KOPT-K1 (cell line): ENCODE data around the gene SLIT2.

Source experiments
- H3K27ac ChIP-seq: fragments of 200-600 bp; sonication (generic); 2 replicates; pipeline ENCODE4 v1.5.1; 2016; ENCODE audit warnings: antibody characterized with exemption, mild to moderate bottlenecking, low read depth, low read length; ENCODE audit not compliant: poor library complexity, severe bottlenecking
- H3K36me3 ChIP-seq: fragments of 200-600 bp; sonication (generic); 2 replicates; pipeline ENCODE4 v1.5.1; 2017; ENCODE audit warnings: antibody characterized with exemption, mild to moderate bottlenecking, low read length, moderate library complexity; ENCODE audit not compliant: insufficient read depth
- H3K9me3 ChIP-seq: fragments of 200-600 bp; sonication (generic); 2 replicates; pipeline ENCODE4 v1.5.1; 2017; ENCODE audit warnings: antibody characterized with exemption, low read length, mild to moderate bottlenecking; ENCODE audit not compliant: insufficient read depth, poor library complexity, severe bottlenecking

The SLIT2 gene

DNA sequence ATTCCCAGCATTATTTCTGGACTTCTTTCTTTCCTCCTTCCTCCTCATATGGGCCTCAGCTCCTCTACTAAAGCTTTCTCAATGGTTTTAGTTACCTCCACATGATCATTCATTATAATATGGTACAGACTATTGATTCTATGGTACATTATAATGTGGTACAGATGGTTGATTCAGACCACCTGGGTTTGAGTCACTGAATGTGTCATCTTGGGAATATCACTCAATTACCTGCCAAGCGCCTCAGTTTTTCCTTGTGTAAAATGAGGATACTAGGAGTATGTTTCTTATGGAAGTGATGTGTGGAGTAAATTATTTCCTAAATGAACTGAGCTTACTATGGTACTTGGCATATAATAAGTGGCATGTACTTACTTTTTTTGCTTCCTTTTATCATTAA, 27.7 kb downstream of the SLIT2 start:
- Histone ChIP-seq H3K36me3 (no peaks in the 10 kb centered on the region), H3K27ac (no peak overlapping the region), H3K9me3 (no peaks in the 10 kb centered on the region)

DNA sequence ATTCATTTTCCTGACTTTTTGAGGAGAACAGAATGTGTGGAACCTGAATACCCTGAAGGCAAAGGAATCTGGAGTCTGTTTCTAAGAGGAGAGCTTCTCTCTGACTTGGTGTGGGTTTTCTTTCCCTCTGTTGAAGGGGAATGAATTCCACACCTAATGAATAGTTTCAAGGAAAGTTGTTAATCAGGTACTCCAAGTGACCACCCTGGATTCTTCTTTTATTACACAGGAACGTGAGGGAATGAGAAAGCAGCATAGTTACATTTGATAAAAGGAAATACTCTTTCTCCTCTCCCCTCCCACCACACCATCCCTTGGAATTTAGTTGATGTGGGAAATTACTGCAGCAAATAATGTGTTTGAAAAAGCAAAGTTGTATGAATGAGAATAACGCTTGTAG, 29.7 kb downstream of the SLIT2 start:
- Histone ChIP-seq H3K36me3 (no peaks in the 10 kb centered on the region), H3K9me3 (no peaks in the 10 kb centered on the region), H3K27ac (no peak overlapping the region)

DNA sequence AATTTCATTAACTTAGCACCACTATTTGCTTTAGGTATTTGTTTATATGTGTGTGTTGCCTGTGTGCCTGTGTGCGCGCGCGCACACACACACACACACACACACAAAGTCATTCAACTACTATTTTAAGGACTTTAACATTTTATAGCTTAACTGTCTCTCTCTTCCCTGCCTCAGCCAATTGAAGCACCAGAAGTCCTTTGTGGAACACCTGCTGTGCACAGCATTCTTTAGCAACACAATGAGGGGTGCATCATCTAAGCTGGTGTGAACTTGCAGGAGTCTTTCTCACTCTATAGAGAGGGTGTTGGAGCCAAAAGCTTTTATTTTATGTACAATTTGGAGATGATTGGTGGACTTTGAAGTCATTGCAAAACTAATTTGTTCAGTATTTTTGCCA, 31.3 kb downstream of the SLIT2 start:
- no peaks in the 10 kb centered on the region for H3K9me3 ChIP-seq
- no peaks in the 10 kb centered on the region for H3K36me3 ChIP-seq
- H3K27ac ChIP-seq = no peak overlapping the region

- H3K9me3 ChIP-seq = no peaks in the 10 kb centered on the region
- no peak overlapping the region for H3K27ac ChIP-seq
- H3K36me3 ChIP-seq = no peaks in the 10 kb centered on the region
These were observed 33.3 kb downstream of the SLIT2 start for GRCh38 chr4:20284990-20285389.

DNA sequence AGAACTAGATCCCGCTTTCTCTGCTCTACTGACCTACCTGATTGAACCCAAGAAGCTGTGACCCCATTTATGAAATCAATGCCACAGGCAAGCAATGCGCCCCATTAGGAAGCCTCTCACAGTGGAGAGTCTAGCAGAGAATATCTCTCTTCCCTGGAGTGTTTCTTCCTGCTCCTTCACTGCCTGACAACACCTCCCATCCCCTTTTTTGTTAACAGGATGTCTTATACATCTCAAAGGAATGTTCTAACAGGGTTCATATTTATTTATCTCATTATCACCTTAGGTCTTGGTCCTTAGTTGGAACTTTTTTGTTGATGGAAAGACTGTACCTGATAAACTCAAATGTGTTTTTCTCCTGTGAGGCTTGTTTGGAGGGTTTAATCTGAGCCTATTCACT, 35.5 kb downstream of the SLIT2 start:
- H3K9me3 ChIP-seq = no peaks in the 10 kb centered on the region

GRCh38 chr4:20288047-20288650, 36.4 kb downstream of the SLIT2 start:
- Histone ChIP-seq H3K27ac (no peak overlapping the region), H3K9me3 (no peaks in the 10 kb centered on the region)

More for the DNA sequence above, 35.5 kb downstream of the SLIT2 start:
- Histone ChIP-seq H3K27ac (no peak overlapping the region), H3K36me3 (no peaks in the 10 kb centered on the region)

DNA sequence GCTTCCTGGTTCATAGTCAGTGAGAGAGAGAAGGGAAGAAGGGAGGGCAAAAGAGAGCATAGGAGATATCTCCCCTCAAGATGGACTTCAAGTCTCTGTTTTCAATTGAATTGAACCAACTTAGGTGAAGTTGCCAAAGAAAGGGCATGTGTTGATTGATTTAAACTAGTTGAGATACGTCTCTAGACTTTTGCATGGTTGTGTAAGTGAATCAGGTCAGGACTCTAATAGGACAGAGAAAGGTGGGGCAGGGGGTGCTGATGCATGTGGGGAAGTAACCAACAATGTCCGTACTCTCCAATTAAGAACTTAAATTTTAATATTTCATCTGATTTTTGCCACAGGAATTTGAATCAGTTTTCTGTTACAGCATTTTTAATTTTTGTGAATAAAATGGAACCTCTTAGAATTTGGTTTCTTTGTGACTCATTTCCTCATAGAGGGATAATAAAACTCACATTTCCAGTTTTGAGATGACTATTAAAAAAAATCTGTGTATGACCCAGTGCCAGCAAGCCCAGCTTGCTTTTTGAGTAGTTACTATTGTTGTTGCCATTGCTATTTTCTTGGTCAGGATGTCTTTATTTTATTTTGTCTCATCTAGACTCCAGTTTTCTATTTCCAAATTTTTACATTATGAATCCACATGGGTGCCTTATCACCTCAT, 37.3 kb downstream of the SLIT2 start:
- Histone ChIP-seq H3K9me3 (no peaks in the 10 kb centered on the region), H3K27ac (no peak overlapping the region), H3K36me3 (no peaks in the 10 kb centered on the region)

More at GRCh38 chr4:20288047-20288650, 36.4 kb downstream of the SLIT2 start:
- H3K36me3 ChIP-seq = no peaks in the 10 kb centered on the region

DNA sequence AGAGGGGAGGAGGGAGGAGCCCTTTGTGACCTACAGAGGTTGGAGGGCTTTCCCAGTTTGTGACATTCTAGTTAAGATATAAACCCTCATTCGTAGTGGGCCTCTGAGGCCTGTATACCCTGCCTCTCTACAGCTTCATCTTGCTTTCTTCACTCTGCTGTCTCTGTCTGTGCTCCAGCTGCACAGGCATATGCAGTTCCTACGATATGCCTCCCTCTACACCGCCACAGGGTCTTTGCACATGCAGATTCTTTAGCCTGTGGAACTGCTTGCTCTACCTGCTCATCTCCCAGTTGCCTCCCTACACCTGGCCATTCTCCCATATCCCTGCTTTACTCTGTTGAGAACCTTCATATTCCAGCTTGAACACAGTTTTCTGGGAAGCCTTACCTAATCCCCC, 38.1 kb downstream of the SLIT2 start:
- Histone ChIP-seq H3K9me3 (no peaks in the 10 kb centered on the region), H3K36me3 (no peaks in the 10 kb centered on the region), H3K27ac (no peak overlapping the region)

- H3K27ac ChIP-seq = no peak overlapping the region
- H3K9me3 ChIP-seq = no peaks in the 10 kb centered on the region
- H3K36me3 ChIP-seq = no peaks in the 10 kb centered on the region
These were observed 41.0 kb downstream of the SLIT2 start for GRCh38 chr4:20292739-20293138.

DNA sequence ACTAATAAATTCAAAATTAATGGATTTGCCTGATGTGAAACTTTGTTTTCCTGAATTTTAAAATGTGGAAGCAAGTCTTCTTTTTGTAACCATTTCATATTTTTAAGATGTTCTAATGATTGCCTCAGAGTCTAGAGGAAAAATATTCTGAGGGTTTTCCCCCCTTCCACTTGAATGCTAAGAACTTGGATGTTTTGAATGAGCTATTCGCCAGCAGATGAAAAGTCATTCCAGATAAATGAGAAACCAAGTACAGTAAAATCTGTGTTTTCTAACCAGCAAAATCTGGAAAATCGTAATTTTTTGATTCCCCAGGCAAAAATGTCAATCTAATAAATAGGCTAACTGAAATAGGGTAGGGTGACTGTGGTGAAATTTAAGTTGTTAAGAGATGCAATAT, 45.6 kb downstream of the SLIT2 start:
- no peak overlapping the region for H3K27ac ChIP-seq
- no peaks in the 10 kb centered on the region for H3K36me3 ChIP-seq
- no peaks in the 10 kb centered on the region for H3K9me3 ChIP-seq

DNA sequence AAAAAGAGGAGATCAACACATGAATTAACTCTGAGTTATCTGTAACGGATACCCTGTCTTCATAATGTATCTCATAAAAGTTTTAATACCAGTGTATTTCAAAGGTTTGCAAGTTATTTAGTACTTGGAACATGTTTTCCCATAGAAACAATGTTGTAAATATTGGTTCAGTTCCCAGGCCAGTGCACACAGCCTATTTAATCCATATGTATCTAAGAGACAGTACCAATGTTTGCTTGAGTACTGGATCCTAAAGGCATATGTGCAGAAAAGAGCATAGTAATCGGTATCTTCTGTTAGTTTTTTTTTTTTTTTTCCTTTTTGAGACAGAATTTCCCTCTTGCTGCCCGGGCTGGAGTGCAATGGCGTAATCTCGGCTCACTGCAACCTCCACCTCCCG, 46.1 kb downstream of the SLIT2 start:
- no peaks in the 10 kb centered on the region for H3K9me3 ChIP-seq
- H3K36me3 ChIP-seq = no peaks in the 10 kb centered on the region
- no peak overlapping the region for H3K27ac ChIP-seq

DNA sequence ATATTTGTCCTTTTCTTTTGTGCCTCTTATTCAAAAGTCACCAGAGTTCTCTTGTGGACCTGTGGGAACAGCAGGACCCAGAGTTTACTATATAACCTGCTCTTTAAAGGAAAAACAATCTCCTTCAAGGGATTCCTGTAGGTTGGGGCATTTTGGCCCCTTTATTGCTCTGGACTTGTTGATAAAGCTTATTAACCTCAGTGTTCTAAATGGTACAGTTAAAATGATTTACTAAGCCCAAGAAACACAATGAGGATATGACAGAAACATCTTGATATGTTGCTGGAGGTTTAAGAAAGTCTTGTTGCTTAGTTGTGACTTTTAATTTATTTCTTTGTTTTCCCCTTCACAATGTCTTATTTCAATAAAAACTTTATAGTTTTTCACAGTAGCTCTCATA, 46.8 kb downstream of the SLIT2 start:
- no peaks in the 10 kb centered on the region for H3K36me3 ChIP-seq
- H3K27ac ChIP-seq = no peak overlapping the region
- H3K9me3 ChIP-seq = no peaks in the 10 kb centered on the region

DNA sequence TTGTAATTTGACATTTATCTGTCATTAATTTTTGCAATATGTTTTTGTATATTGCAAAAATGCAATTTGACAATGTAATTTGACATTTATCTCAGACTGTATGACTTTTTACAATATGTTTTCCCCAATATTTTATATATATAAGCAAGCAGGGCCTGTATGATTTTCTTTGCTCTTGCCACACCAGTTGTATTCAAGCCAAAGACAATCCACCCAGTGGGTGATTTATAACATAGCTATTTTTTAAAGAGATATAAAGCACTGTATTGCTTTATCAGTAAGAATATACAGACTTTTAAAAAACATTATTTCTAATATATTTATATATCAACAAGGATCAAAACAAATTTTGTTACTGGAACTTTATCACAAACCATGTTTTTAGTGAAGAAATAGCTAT, 47.3 kb downstream of the SLIT2 start:
- H3K9me3 ChIP-seq = no peaks in the 10 kb centered on the region
- H3K36me3 ChIP-seq = no peaks in the 10 kb centered on the region
- no peak overlapping the region for H3K27ac ChIP-seq

DNA sequence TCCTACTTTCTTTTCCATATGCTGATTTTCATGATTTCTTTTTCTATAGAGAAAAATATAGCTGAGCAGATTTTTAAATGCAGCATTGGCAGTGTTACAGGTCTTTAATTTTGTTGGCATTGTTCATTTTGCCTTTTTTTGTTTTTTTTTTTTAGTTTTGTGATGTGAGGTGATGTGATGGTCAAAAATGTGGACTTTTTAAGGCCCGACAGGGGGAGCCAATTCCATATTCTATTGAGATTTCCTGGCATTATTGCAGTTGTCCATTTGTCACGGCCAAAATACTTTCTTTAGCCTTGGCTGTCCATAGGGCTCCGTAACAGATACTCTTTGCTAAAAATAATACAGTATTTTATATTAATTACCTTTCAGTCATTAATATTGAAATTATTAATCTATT, 47.8 kb downstream of the SLIT2 start:
- Histone ChIP-seq H3K9me3 (no peaks in the 10 kb centered on the region), H3K27ac (no peak overlapping the region)

DNA sequence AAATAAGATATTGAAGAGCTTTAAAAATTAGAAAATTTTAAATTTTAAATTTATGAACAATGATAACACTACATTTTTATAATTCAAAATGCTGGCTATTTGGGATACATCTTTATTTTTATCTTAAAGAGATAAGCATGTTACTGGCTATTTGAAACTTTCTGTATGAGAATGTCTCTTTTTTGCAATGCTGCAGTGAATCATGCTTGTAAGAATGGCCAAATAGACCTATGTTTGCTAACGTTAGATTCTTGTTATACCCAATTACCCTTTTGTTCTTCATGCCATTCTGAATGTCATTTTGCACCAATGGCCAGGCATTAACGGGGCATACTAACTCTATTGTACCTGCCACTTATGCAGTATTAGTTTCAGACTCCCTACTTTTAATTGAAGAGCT, 49.5 kb downstream of the SLIT2 start:
- H3K36me3 ChIP-seq = no peaks in the 10 kb centered on the region
- no peaks in the 10 kb centered on the region for H3K9me3 ChIP-seq
- no peak overlapping the region for H3K27ac ChIP-seq

More for the DNA sequence above, 47.8 kb downstream of the SLIT2 start:
- no peaks in the 10 kb centered on the region for H3K36me3 ChIP-seq
